GF-D8 (cell line): ENCODE measurements around the gene ME1.
"Not testable (repeated sequence)": the region's sequence is repeated elsewhere in the genome, so short reads cannot be mapped to it uniquely, and the experiment has no call there.

Experiments
- DNase-seq: peaks from one replicate; lab custom pipeline; 2025; lab: John Stamatoyannopoulos, UW

The ME1 gene

GRCh38 chr6:83256719-83257118 lies 174.1 kb downstream of the ME1 start:
- not testable (repeated sequence) for DNase-seq

- DNase-seq = no peak
Observed at GRCh38 chr6:83252719-83253118, 178.1 kb downstream of the ME1 start.

- no peak for DNase-seq
Observed at GRCh38 chr6:83250235-83250634, 180.6 kb downstream of the ME1 start.

- no peak for DNase-seq
Observed at GRCh38 chr6:83247471-83247870, 183.4 kb downstream of the ME1 start.

- DNase-seq = no peak
Observed at GRCh38 chr6:83231146-83231545, 199.7 kb downstream of the ME1 start.

GRCh38 chr6:83226517-83226916 lies 204.3 kb downstream of the ME1 start:
- DNase-seq = no peak

GRCh38 chr6:83221889-83222479 lies 208.9 kb downstream of the ME1 start:
- no peak for DNase-seq

GRCh38 chr6:83221276-83221675 lies 209.6 kb downstream of the ME1 start:
- no peak for DNase-seq

GRCh38 chr6:83220121-83220520 lies 210.7 kb downstream of the ME1 start:
- DNase-seq = no peak

GRCh38 chr6:83218646-83219045 lies 212.2 kb downstream of the ME1 start:
- DNase-seq = no peak

GRCh38 chr6:83216806-83217205 lies 214.0 kb downstream of the ME1 start:
- no peak for DNase-seq

GRCh38 chr6:83215131-83216047 lies 215.5 kb downstream of the ME1 start:
- peak; percentile 31 for DNase-seq

- DNase-seq = no peak
Observed at GRCh38 chr6:83202031-83202430, 228.8 kb downstream of the ME1 start.

GRCh38 chr6:83199863-83200225 lies 231.0 kb downstream of the ME1 start:
- no peak for DNase-seq

- DNase-seq = no peak
Observed at GRCh38 chr6:83199173-83199862, 231.5 kb downstream of the ME1 start.

GRCh38 chr6:83198486-83199172 lies 232.2 kb downstream of the ME1 start:
- DNase-seq = no peak

- DNase-seq = no peak
Observed at GRCh38 chr6:83193747-83194566, 236.9 kb downstream of the ME1 start.

GRCh38 chr6:83192871-83193746 lies 237.7 kb downstream of the ME1 start, which contains the start of the genes PGM3 and RWDD2A:
TSS of gene PGM3 (minus strand) at chr6:83193265. CDS start at chr6:83191012, 2,253 bp downstream.
TSS of gene RWDD2A (plus strand) at chr6:83193357. CDS start at chr6:83194452, 1,095 bp downstream.
- DNase-seq = peak; percentile 57

- DNase-seq = no peak
Observed at GRCh38 chr6:83192456-83192855, 238.4 kb downstream of the ME1 start.

- not testable (repeated sequence) for DNase-seq
Observed at GRCh38 chr6:83191974-83192373, 238.9 kb downstream of the ME1 start.
